Fibroblast of lung (primary cell): ENCODE data around the gene TMEM131L. TPM values are rescaled to one million over a fixed set of nuclear protein-coding genes. Genes with fewer than 3 reads are reported as not detected.

Experiments used
- DNase-seq, 2 donors: peaks; one replicate each; pipeline versions ENCODE4 v3.0.0 to v3.0.0-alpha.2; 2010; ENCODE audit warnings: low read depth in 2 of 2
- H2AFZ ChIP-seq: 2 replicates; pipeline ENCODE4 v1.5.1; 2012; ENCODE audit warnings: low read length, control low read depth, inconsistent platforms
- H3K27ac ChIP-seq: 2 replicates; pipeline ENCODE4 v1.5.1; 2011; ENCODE audit warnings: low read length, control low read depth; ENCODE audit not compliant: insufficient read depth
- H3K27me3 ChIP-seq: 2 replicates; pipeline ENCODE4 v1.5.1; 2011; ENCODE audit warnings: mild to moderate bottlenecking, low read length; ENCODE audit not compliant: control insufficient read depth, insufficient read depth
- H3K36me3 ChIP-seq: 2 replicates; pipeline ENCODE4 v1.5.1; 2011; ENCODE audit warnings: low read length; ENCODE audit not compliant: control insufficient read depth, insufficient read depth
- H3K4me1 ChIP-seq: 2 replicates; pipeline ENCODE4 v1.5.1; 2011; ENCODE audit warnings: low read length; ENCODE audit not compliant: control insufficient read depth, insufficient read depth; ENCODE audit errors: extremely low read depth
- H3K4me2 ChIP-seq: 2 replicates; pipeline ENCODE4 v1.5.1; 2011; ENCODE audit warnings: low read length, control low read depth; ENCODE audit not compliant: insufficient read depth; ENCODE audit errors: extremely low read depth
- H3K4me3 ChIP-seq, 4 experiments: fragments of 200-600 bp in 1 of 4; sonication (generic) in 1 of 4; replicated peaks in 1 of 4; 2 replicates each; pipeline ENCODE4 v1.5.1; 2011 to 2016; ENCODE audit warnings: low read length in 4 of 4, low read depth in 3 of 4, mild to moderate bottlenecking in 3 of 4, control low read depth in 2 of 4, inconsistent platforms in 1 of 4, mixed read lengths in 1 of 4; ENCODE audit not compliant: insufficient read depth in 1 of 4; ENCODE audit errors: control extremely low read depth in 1 of 4
- H3K79me2 ChIP-seq: 2 replicates; pipeline ENCODE4 v1.5.1; 2012; ENCODE audit warnings: mild to moderate bottlenecking, low read length, inconsistent platforms; ENCODE audit not compliant: control insufficient read depth, insufficient read depth
- H3K9ac ChIP-seq: 2 replicates; pipeline ENCODE4 v1.5.1; 2011; ENCODE audit warnings: mild to moderate bottlenecking, low read length, control low read depth; ENCODE audit not compliant: insufficient read depth
- H3K9me3 ChIP-seq: 2 replicates; pipeline ENCODE4 v1.5.1; 2012; ENCODE audit warnings: low read depth, low read length; ENCODE audit not compliant: control insufficient read depth, insufficient read depth
- H4K20me1 ChIP-seq: 2 replicates; pipeline ENCODE4 v1.5.1; 2011; ENCODE audit warnings: low read length; ENCODE audit not compliant: control insufficient read depth, insufficient read depth; ENCODE audit errors: extremely low read depth
- EZH2 ChIP-seq: IDR thresholded peaks from 2 replicates; pipeline ENCODE4 v1.5.1; 2012; ENCODE audit warnings: low read length, control low read depth, mild to moderate bottlenecking; ENCODE audit errors: missing control alignments
- polyA plus RNA-seq, 2 donors: library from polyadenylated mRNA; depleted of rRNA in 1 of 2; stranded (reverse) in 1 of 2; unstranded in 1 of 2; fragments of >200 nt; gene quantifications; 2 replicates each; pipeline ENCODE4 v1.2.1, GENCODE V29; 2011 to 2012; ENCODE audit warnings: missing spikeins in 1 of 2
- total RNA-seq: library from RNA; depleted of rRNA; stranded (reverse); fragments of >200 nt; gene quantifications from 2 replicates; pipeline ENCODE4 v1.2.1, GENCODE V29; 2014
- TF ChIP-seq, protein P1 (sequence below), 2 donors: IDR thresholded peaks in 1 of 2; conservative IDR thresholded peaks in 1 of 2; 1 replicate in 1 of 2; 2 replicates in 1 of 2; pipeline ENCODE4 v1.5.1; 2011 to 2012; ENCODE audit warnings: low read length in 2 of 2, control low read depth in 1 of 2, inconsistent platforms in 1 of 2, low read depth in 1 of 2, mild to moderate bottlenecking in 1 of 2

TMEM131L gene
- total and polyA plus RNA-seq, 2 donors (not counting 1 experiment from before 2014, with no cell fraction given) = 7.7 to 15.0 TPM

DNA sequence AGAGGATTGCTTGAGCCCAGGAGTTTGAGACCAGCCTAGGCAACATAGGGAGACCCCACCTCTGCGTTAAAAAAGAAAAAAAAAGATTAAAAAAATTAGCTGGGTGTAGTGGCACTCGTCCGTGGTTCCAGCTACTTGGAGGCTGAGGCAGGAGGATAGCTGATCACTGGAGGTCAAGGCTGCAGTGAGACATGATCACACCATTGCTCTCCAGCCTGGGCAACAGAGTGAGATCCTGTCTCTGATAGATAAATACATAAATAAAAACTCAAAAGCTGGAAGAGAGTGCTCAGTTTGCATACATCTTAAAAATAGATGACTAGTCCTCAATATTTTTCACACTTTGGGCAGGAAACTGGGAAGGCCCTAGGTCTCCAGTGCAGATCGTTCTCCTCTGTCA, 54.1 kb downstream of the TMEM131L start:
- H3K36me3 ChIP-seq = no peaks in the 10 kb centered on the region
- no peak for DNase-seq
- no peak for TF ChIP-seq EZH2
- TF ChIP-seq, protein P1, sequence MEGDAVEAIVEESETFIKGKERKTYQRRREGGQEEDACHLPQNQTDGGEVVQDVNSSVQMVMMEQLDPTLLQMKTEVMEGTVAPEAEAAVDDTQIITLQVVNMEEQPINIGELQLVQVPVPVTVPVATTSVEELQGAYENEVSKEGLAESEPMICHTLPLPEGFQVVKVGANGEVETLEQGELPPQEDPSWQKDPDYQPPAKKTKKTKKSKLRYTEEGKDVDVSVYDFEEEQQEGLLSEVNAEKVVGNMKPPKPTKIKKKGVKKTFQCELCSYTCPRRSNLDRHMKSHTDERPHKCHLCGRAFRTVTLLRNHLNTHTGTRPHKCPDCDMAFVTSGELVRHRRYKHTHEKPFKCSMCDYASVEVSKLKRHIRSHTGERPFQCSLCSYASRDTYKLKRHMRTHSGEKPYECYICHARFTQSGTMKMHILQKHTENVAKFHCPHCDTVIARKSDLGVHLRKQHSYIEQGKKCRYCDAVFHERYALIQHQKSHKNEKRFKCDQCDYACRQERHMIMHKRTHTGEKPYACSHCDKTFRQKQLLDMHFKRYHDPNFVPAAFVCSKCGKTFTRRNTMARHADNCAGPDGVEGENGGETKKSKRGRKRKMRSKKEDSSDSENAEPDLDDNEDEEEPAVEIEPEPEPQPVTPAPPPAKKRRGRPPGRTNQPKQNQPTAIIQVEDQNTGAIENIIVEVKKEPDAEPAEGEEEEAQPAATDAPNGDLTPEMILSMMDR (conservative IDR thresholded peaks at IDR 0.05 in 1 of 2, IDR thresholded peaks at IDR 0.05 in 1 of 2; ENCODE audit: low read depth in 1 of 2, low read length in 2 of 2) = no peak
- no peaks in the 10 kb centered on the region for H4K20me1 ChIP-seq
- H3K27me3 ChIP-seq = no peaks in the 10 kb centered on the region
- no peak overlapping the region for H3K27ac ChIP-seq
- no peak overlapping the region for H2AFZ ChIP-seq
- H3K4me1 ChIP-seq = no peaks in the 10 kb centered on the region
- no peaks in the 10 kb centered on the region for H3K9me3 ChIP-seq
- H3K4me3 ChIP-seq = no peak overlapping the region
- H3K4me2 ChIP-seq = no peak overlapping the region
- no peak overlapping the region for H3K9ac ChIP-seq
- no peaks in the 10 kb centered on the region for H3K79me2 ChIP-seq

DNA sequence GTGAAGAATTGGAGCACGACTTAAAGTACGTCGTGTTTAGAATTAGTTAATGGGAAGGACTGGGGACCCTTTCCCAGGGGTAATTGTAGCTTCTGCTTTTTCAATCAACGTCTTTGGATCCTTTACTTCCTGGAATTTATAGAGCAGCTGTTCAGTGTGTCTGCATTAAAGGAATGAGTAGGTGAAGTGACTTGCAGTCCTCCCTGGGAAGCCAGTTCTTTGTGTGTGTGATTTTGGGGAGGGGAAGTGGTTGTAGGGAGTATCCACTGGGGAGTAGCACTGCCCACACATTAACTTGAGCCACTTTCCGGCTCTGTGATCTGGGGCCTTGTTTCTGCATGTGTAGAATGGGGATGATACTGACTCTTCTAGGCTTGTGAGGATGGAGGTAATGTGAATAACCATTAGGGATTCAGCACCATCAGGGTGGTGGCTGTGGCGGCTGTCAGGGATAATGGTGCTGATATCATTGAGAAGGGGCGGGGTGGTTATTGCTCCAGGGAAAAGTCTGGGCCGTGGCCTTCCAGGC, 54.7 kb downstream of the TMEM131L start:
- Histone ChIP-seq H3K36me3 (no peaks in the 10 kb centered on the region), H3K4me2 (no peak overlapping the region), H4K20me1 (no peaks in the 10 kb centered on the region), H3K79me2 (no peaks in the 10 kb centered on the region), H3K4me1 (no peaks in the 10 kb centered on the region), H3K9me3 (no peaks in the 10 kb centered on the region), H3K27ac (no peak overlapping the region), H2AFZ (no peak overlapping the region), H3K27me3 (no peaks in the 10 kb centered on the region), H3K9ac (no peak overlapping the region), H3K4me3 (no peak overlapping the region)
- no peak for DNase-seq
- TF ChIP-seq, protein P1 (conservative IDR thresholded peaks at IDR 0.05 in 1 of 2, IDR thresholded peaks at IDR 0.05 in 1 of 2; ENCODE audit: low read depth in 1 of 2, low read length in 2 of 2) = no peak
- no peak for TF ChIP-seq EZH2

DNA sequence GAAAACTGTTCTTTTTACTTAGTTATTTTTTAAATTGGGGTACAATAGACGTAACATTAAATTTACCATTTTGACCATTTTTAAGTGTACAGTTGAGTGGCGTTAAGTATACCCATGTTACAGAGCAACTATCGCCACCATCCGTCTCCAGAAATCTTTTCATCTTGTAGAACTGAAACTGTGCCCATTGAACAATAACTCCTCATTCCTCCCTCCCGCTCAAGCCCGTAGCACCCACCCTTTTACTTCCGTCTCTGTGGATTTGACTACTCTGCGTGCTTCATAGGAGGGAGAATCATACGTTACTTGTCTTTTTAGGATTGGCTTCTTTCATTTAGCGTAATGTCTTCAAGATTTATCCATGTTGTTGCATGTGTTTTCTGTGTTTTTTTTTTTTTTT, 55.3 kb downstream of the TMEM131L start:
- no peak overlapping the region for H2AFZ ChIP-seq
- no peaks in the 10 kb centered on the region for H3K36me3 ChIP-seq
- H3K27me3 ChIP-seq = no peaks in the 10 kb centered on the region
- H3K79me2 ChIP-seq = no peaks in the 10 kb centered on the region
- no peak for DNase-seq
- no peaks in the 10 kb centered on the region for H3K4me1 ChIP-seq
- no peaks in the 10 kb centered on the region for H3K9me3 ChIP-seq
- no peak overlapping the region for H3K27ac ChIP-seq
- H4K20me1 ChIP-seq = no peaks in the 10 kb centered on the region
- no peak overlapping the region for H3K4me2 ChIP-seq
- TF ChIP-seq EZH2 = no peak
- TF ChIP-seq, protein P1 (conservative IDR thresholded peaks at IDR 0.05 in 1 of 2, IDR thresholded peaks at IDR 0.05 in 1 of 2; ENCODE audit: low read depth in 1 of 2, low read length in 2 of 2) = no peak
- H3K9ac ChIP-seq = no peak overlapping the region
- no peak overlapping the region for H3K4me3 ChIP-seq
